GM23338 (cell line): ENCODE measurements around the gene AASDH. TPM values are rescaled to one million over a fixed set of nuclear protein-coding genes. Genes with fewer than 3 reads are reported as not detected.

ENCODE experiments used
- ATAC-seq: fragments of 200-7000 bp; cut with Tn5 transposase; 3 replicates; pipeline ENCODE4 v1.9.1; 2020
- DNase-seq: peaks from one replicate; pipeline ENCODE4 v3.0.0-alpha.2; 2015; ENCODE audit warnings: low spot score
- H2AFZ ChIP-seq: fragments of 200-600 bp; sonication (generic); 2 replicates; pipeline ENCODE4 v1.8.0; 2016; ENCODE audit warnings: antibody characterized with exemption, mild to moderate bottlenecking, moderate library complexity
- H3F3A ChIP-seq: fragments of 200-600 bp; sonication (generic); replicated peaks from 2 replicates; pipeline ENCODE4 v1.8.0; 2017; ENCODE audit warnings: antibody characterized with exemption, mixed run types, low read depth
- H3K27ac ChIP-seq: fragments of 200-600 bp; sonication (generic); 2 replicates; pipeline ENCODE4 v1.6.1; 2016; ENCODE audit warnings: low read depth
- H3K27me3 ChIP-seq: fragments of 200-600 bp; sonication (generic); 2 replicates; pipeline ENCODE4 v1.8.0; 2016; ENCODE audit warnings: mild to moderate bottlenecking, mixed run types, moderate library complexity; ENCODE audit not compliant: insufficient read depth
- H3K36me3 ChIP-seq: fragments of 200-600 bp; sonication (generic); 2 replicates; pipeline ENCODE4 v1.8.0; 2016; ENCODE audit warnings: mild to moderate bottlenecking; ENCODE audit not compliant: insufficient read depth
- H3K4me1 ChIP-seq: fragments of 200-600 bp; sonication (generic); 2 replicates; pipeline ENCODE4 v1.8.0; 2016; ENCODE audit warnings: mild to moderate bottlenecking, moderate library complexity; ENCODE audit not compliant: insufficient read depth
- H3K4me2 ChIP-seq: fragments of 200-600 bp; sonication (generic); 2 replicates; pipeline ENCODE4 v1.7.1; 2017; ENCODE audit warnings: mixed run types
- H3K4me3 ChIP-seq: fragments of 200-600 bp; sonication (generic); 2 replicates; pipeline ENCODE4 v1.6.1; 2016; ENCODE audit warnings: mixed run types
- H3K79me2 ChIP-seq: fragments of 200-600 bp; sonication (generic); replicated peaks from 2 replicates; pipeline ENCODE4 v1.8.0; 2017; ENCODE audit warnings: mild to moderate bottlenecking; ENCODE audit not compliant: insufficient read depth
- H3K9me2 ChIP-seq: fragments of 200-600 bp; sonication (generic); 2 replicates; pipeline ENCODE4 v1.8.0; 2017; ENCODE audit not compliant: insufficient read depth
- H4K20me1 ChIP-seq: fragments of 200-600 bp; sonication (generic); replicated peaks from 2 replicates; pipeline ENCODE4 v1.8.0; 2017; ENCODE audit warnings: mild to moderate bottlenecking; ENCODE audit not compliant: insufficient read depth
- H3K27ac Mint-ChIP-seq: 2 replicates; pipeline ENCODE4 v1.8.0; 2020; ENCODE audit warnings: inconsistent platforms, mild to moderate bottlenecking, moderate library complexity, mixed read lengths
- H3K27me3 Mint-ChIP-seq: 3 replicates; pipeline ENCODE4 v1.8.0; 2022; ENCODE audit warnings: low read depth, mild to moderate bottlenecking, moderate library complexity, mixed read lengths, inconsistent platforms; ENCODE audit not compliant: insufficient read depth, poor library complexity
- H3K36me3 Mint-ChIP-seq: 3 replicates; pipeline ENCODE4 v1.8.0; 2021; ENCODE audit warnings: low read depth, mild to moderate bottlenecking, inconsistent platforms, moderate library complexity, mixed read lengths
- H3K4me1 Mint-ChIP-seq: 3 replicates; pipeline ENCODE4 v1.8.0; 2020; ENCODE audit warnings: mild to moderate bottlenecking, inconsistent platforms, mixed read lengths
- H3K4me3 Mint-ChIP-seq: 3 replicates; pipeline ENCODE4 v1.8.0; 2021; ENCODE audit warnings: moderate library complexity, mild to moderate bottlenecking, inconsistent platforms, mixed read lengths
- H3K9me3 Mint-ChIP-seq: 3 replicates; pipeline ENCODE4 v1.8.0; 2020; ENCODE audit warnings: moderate library complexity, mild to moderate bottlenecking, inconsistent platforms, mixed read lengths
- CREB1 ChIP-seq: fragments of 250-450 bp; sonication (Bioruptor Pico); IDR thresholded peaks from 2 replicates; pipeline ENCODE4 v1.5.0; 2020; ENCODE audit warnings: low read depth, mild to moderate bottlenecking, moderate library complexity
- CTCF ChIP-seq, 2 experiments: fragments of 200-600 bp in 1 of 2; sonication (generic) in 1 of 2; conservative IDR thresholded peaks; 2 replicates each; pipeline versions ENCODE4 v1.5.1 to v1.6.1; 2016 to 2017; ENCODE audit warnings: antibody characterized with exemption in 2 of 2, low read depth in 2 of 2, mild to moderate bottlenecking in 2 of 2, moderate library complexity in 1 of 2
- ETS1 ChIP-seq: IDR thresholded peaks from 2 replicates; pipeline ENCODE4 v1.6.1; 2016; ENCODE audit warnings: antibody characterized with exemption
- EZH2 ChIP-seq: fragments of 200-600 bp; sonication (generic); IDR thresholded peaks from one replicate; pipeline ENCODE4 v1.8.0; 2017; ENCODE audit warnings: antibody characterized with exemption, mild to moderate bottlenecking, low read depth; ENCODE audit not compliant: unreplicated experiment
- EZH2phosphoT487 ChIP-seq: fragments of 200-600 bp; sonication (generic); IDR thresholded peaks from one replicate; pipeline ENCODE4 v1.8.1; 2018; ENCODE audit warnings: antibody characterized with exemption; ENCODE audit not compliant: unreplicated experiment
- JUNB ChIP-seq: IDR thresholded peaks from one replicate; pipeline ENCODE4 v1.6.1; 2016; ENCODE audit warnings: antibody characterized with exemption; ENCODE audit not compliant: unreplicated experiment
- NANOG ChIP-seq: IDR thresholded peaks from 2 replicates; pipeline ENCODE4 v1.6.1; 2016; ENCODE audit warnings: antibody characterized with exemption, borderline replicate concordance
- POLR2AphosphoS5 ChIP-seq: IDR thresholded peaks from 2 replicates; pipeline ENCODE4 v1.6.1; 2016; ENCODE audit warnings: antibody characterized with exemption, low read depth
- REST ChIP-seq: IDR thresholded peaks from one replicate; pipeline ENCODE4 v1.6.1; 2018; ENCODE audit warnings: antibody characterized with exemption; ENCODE audit not compliant: unreplicated experiment
- STAT1 ChIP-seq: IDR thresholded peaks from one replicate; pipeline ENCODE4 v1.6.1; 2016; ENCODE audit warnings: antibody characterized with exemption; ENCODE audit not compliant: unreplicated experiment
- ZNF114 ChIP-seq: fragments of 250-450 bp; sonication (Bioruptor Pico); IDR thresholded peaks from 2 replicates; pipeline ENCODE4 v1.5.0; 2020; ENCODE audit warnings: mild to moderate bottlenecking, moderate library complexity
- ZNF331 ChIP-seq: fragments of 250-450 bp; sonication (Bioruptor Pico); IDR thresholded peaks from 2 replicates; pipeline ENCODE4 v1.5.0; 2020; ENCODE audit warnings: low read depth, mild to moderate bottlenecking, moderate library complexity
- ZNF462 ChIP-seq: fragments of 250-450 bp; sonication (Bioruptor Pico); IDR thresholded peaks from 2 replicates; pipeline ENCODE4 v1.5.0; 2020; ENCODE audit warnings: mild to moderate bottlenecking, moderate library complexity
- polyA plus RNA-seq: library from polyadenylated mRNA; unstranded; fragments of >200 nt; fragmentation: Nextera tagmentation; extraction: Ambion mirVana; gene quantifications from 2 replicates; pipeline ENCODE4 v1.2.1, GENCODE V29; 2016
- total RNA-seq: library from RNA; depleted of rRNA; stranded (reverse); fragments of >200 nt; shearing (Covaris generic); gene quantifications from 2 replicates; pipeline ENCODE4 v1.2.3, GENCODE V29; 2014

Gene AASDH
- total and polyA plus RNA-seq, 2 experiments from 2014 or later, result 12.2 to 35.6 TPM

GRCh38 chr4:56320293-56320692, 67.0 kb downstream of the AASDH start:
- ATAC-seq, result no peak
- no peaks in the 10 kb centered on the region for H3K4me1 Mint-ChIP-seq

More at GRCh38 chr4:56320293-56320692, 67.0 kb downstream of the AASDH start:
- DNase-seq, result no peak
- Histone ChIP-seq H4K20me1 (no peaks in the 10 kb centered on the region), H3K27ac (no peak overlapping the region), H3F3A (no peaks in the 10 kb centered on the region), H2AFZ (no peak overlapping the region), H3K4me1 (no peaks in the 10 kb centered on the region), H3K9me2 (no peaks in the 10 kb centered on the region), H3K79me2 (no peaks in the 10 kb centered on the region), H3K4me3 (no peak overlapping the region), H3K36me3 (no peaks in the 10 kb centered on the region; the same call in 1 of the 2 replicates), H3K27me3 (no peaks in the 10 kb centered on the region), H3K4me2 (no peak overlapping the region)
- no peak overlapping the region for H3K4me3 Mint-ChIP-seq
- H3K27ac Mint-ChIP-seq, result no peak overlapping the region
- TF ChIP-seq REST (no peak), ETS1 (no peak), STAT1 (no peak), ZNF331 (no peak), ZNF462 (CRISPR knock-in tag) (no peak), EZH2phosphoT487 (no peak), JUNB (no peak), NANOG (no peak), POLR2AphosphoS5 (no peak), ZNF114 (CRISPR knock-in tag) (no peak), CTCF (conservative IDR thresholded peaks at IDR 0.05; ENCODE audit: low read depth in 2 of 2) (no peak), EZH2 (no peak), CREB1 (no peak)
- H3K36me3 Mint-ChIP-seq, result peaks cover 10% of the 10 kb centered on the region; the same call in 1 of the 3 replicates
- H3K9me3 Mint-ChIP-seq, result no peaks in the 10 kb centered on the region
- H3K27me3 Mint-ChIP-seq, result peaks cover 2% of the 10 kb centered on the region
